ENCODE results near the gene FASTKD1. TPM values are rescaled to one million over a fixed set of nuclear protein-coding genes. Genes with fewer than 3 reads are reported as not detected.
"Not testable (repeated sequence)": the region's sequence is repeated elsewhere in the genome, so short reads cannot be mapped to it uniquely, and the experiment has no call there.

FASTKD1 gene
- total RNA-seq, 1 experiment from 2014 or later, result 37.6 TPM

- Histone ChIP-seq H3K9me2 (ENCODE audit: insufficient read depth) (no peaks in the 10 kb centered on the region), H3K9me3 (ENCODE audit: control insufficient read depth in 1 of 2, insufficient read depth in 1 of 2, low read depth in 1 of 2, low read length in 2 of 2) (no peaks in the 10 kb centered on the region), H2AFZ (ENCODE audit: low read depth, low read length, poor library complexity, severe bottlenecking) (no peak overlapping the region), H3K36me3 (ENCODE audit: control insufficient read depth in 1 of 2, insufficient read depth in 2 of 2, low read length in 2 of 2) (peaks cover 0 to 7% of the 10 kb centered on the region in 2 experiments; a peak in 2 of 4 replicates), H3K4me1 (ENCODE audit: control insufficient read depth in 1 of 2, insufficient read depth in 2 of 2, low read length in 2 of 2) (no peaks in the 10 kb centered on the region), H3K4me2 (ENCODE audit: low read length) (no peak overlapping the region), H3K4me3 (replicated peaks in 1 of 2; ENCODE audit: low read depth in 1 of 2, low read length in 2 of 2) (no peak overlapping the region), H4K20me1 (ENCODE audit: insufficient read depth) (no peaks in the 10 kb centered on the region), H3K27ac (ENCODE audit: low read depth, low read length) (no peak overlapping the region), H3K27me3 (ENCODE audit: insufficient read depth, low read length) (no peaks in the 10 kb centered on the region), H3K9ac (ENCODE audit: low read length) (no peak overlapping the region), H3K79me2 (ENCODE audit: insufficient read depth, low read length) (peaks cover 4% of the 10 kb centered on the region; the same call in 1 of the 2 replicates)
- ChIA-PET POLR2A (interaction anchor here (0.5 kb wide), 1 partner anchor 110 kb away, joined by 7 read pairs; no protein-coding TSS in a partner anchor), CTCF (no interaction called here), RAD21 (ENCODE audit: low non-redundant PET in 1 of 2, low total read pairs in 2 of 2, uncharacterized antibody in 2 of 2, unreplicated experiment in 2 of 2) (no interaction called here)
- BruUV-seq (replicated peaks), result no TSS peak
- TF ChIP-seq MAX (IDR thresholded peaks at IDR 0.05) (no peak), POLR2A (IDR thresholded peaks at IDR 0.05; ENCODE audit: borderline replicate concordance, extremely low read depth, insufficient read depth, insufficient read length) (no peak), FOSL1 (IDR thresholded peaks at IDR 0.05; ENCODE audit: low read depth) (no peak), EGR1 (IDR thresholded peaks at IDR 0.05; ENCODE audit: low read depth) (no peak), CBX3 (IDR thresholded peaks at IDR 0.05; ENCODE audit: low read depth) (no peak), EZH2phosphoT487 (IDR thresholded peaks at IDR 0.05; ENCODE audit: borderline replicate concordance) (no peak)
- intact Hi-C loops (cut with micrococcal nuclease), result no loop called here
- DNase-seq (ENCODE audit: low read depth, low spot score), result no peak
- ATAC-seq, result no peak
These were observed 11.1 kb downstream of the FASTKD1 start for GRCh38 chr2:169562519-169562918.

GRCh38 chr2:169562084-169562483 is 11.6 kb downstream of the FASTKD1 start:
- RAD21 ChIA-PET (ENCODE audit: low non-redundant PET in 1 of 2, low total read pairs in 2 of 2, uncharacterized antibody in 2 of 2, unreplicated experiment in 2 of 2); DNase-seq (ENCODE audit: low read depth, low spot score); H3K36me3 ChIP-seq (ENCODE audit: control insufficient read depth in 1 of 2, insufficient read depth in 2 of 2, low read length in 2 of 2); intact Hi-C loops (cut with micrococcal nuclease); H3K27me3 ChIP-seq (ENCODE audit: insufficient read depth, low read length); H3K4me1 ChIP-seq (ENCODE audit: control insufficient read depth in 1 of 2, insufficient read depth in 2 of 2, low read length in 2 of 2); H3K4me3 ChIP-seq (replicated peaks in 1 of 2; ENCODE audit: low read depth in 1 of 2, low read length in 2 of 2); H3K27ac ChIP-seq (ENCODE audit: low read depth, low read length); CTCF ChIA-PET; H2AFZ ChIP-seq (ENCODE audit: low read depth, low read length, poor library complexity, severe bottlenecking); BruUV-seq (replicated peaks); H3K4me2 ChIP-seq (ENCODE audit: low read length); H3K79me2 ChIP-seq (ENCODE audit: insufficient read depth, low read length); H3K9ac ChIP-seq (ENCODE audit: low read length); H4K20me1 ChIP-seq (ENCODE audit: insufficient read depth); H3K9me2 ChIP-seq (ENCODE audit: insufficient read depth); POLR2A ChIA-PET; ATAC-seq; H3K9me3 ChIP-seq (ENCODE audit: control insufficient read depth in 1 of 2, insufficient read depth in 1 of 2, low read depth in 1 of 2, low read length in 2 of 2): not testable (repeated sequence)

All from HCT116 (cell line).